HG03378 (cell line): ENCODE data around the gene C1R.

Experiments
- ATAC-seq: cut with Tn5 transposase; IDR thresholded peaks from one replicate; pipeline ENCODE4 v1.9.1; 2021; ENCODE audit warnings: mild to moderate bottlenecking, moderate library complexity; ENCODE audit not compliant: unreplicated experiment

Gene C1R

DNA sequence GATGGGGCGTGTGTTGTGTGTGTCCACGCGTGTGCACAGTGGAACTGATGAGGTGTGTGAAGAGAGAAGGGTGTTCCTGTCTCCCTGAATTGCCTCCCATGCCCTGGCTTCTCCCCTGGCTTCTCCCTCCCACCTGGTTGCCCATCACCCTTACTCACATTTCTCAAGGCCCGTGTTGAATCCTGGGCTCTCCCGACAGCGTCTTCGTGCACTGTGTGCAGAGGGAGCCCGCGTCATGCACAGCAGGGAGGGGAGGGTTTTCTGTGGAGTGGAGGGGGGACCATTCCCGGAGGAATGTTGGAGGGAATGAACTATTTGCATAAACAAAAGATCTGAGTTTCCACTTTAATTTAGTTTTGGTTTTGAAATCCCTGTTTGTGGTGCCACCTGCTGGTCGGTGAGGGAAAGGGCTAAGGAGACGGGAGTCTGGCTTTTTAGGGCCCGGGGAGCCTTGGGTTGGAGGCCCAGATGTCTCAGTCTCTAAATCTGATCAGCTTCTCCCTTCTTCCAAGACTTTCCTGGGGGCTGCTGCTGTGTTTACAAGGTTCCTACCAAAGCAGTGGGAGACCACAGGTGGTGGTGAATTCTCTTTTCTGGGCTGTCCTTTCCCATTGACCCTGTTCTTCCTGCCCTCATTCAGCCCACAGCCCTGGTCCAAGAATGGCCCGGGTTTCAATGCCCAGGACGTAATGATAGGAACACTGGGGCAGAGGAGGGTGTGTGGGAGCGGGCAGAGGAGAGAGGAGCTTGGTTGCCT lies at the start of gene C1R:
C1R (minus strand) TSS at position 217 of the 757 bp plus-strand sequence; CDS start at position 160, 57 bp downstream.
- ATAC-seq = no peak

DNA sequence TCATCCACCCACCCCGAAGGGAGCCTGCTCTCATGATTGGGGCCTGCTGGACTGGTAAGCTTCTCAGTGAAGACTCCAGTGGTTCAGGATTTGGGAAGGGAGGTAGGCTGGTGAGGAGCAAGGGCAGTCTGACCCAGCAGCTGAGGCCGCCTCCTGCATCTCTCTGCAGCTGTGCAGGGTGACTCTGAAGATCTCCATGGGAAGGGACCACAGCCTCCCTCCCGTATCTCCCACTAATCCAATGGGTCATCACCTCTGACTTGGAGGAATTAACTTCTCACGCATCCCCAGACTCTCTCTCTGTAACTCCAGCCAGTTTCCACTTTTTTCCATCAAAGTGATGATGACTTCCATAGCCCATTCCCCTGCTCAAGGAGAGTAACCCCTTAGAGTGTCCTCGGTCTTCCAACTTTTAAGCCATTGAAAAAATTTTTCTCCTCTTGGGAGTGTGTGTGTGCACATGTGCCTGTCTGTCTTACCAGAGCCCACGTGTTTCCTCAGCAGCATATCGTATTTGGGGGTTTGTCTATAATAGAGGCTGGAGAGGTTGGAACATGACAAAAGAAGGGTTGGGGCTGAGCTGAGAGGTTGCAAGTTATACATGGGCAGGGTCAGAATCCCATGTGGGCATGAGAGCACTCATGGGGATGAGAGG lies 49.2 kb upstream of the C1R start:
- no peak for ATAC-seq

GRCh38 chr12:7139200-7139599 lies 47.0 kb upstream of the C1R start:
- no peak for ATAC-seq

DNA sequence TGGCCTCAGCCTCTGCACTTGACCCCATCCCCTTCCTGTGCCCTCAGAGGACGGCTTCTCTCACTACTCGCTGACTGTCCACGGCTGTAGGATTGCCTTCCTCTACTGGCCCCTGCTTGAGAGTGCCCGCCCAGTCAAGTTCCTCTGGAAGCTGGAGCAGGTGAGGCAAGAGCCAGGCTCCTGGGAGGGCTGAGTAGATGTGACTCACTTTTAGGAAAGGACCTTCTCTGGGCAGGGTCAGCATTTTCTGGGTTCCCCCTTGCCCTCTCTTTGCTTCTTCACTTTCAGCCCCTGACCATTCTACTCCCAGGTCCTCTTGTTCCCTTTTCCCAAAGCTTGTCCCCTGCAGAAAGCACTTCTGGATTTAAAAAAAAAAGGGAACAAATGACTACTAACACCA lies 45.7 kb upstream of the C1R start:
- ATAC-seq = no peak

DNA sequence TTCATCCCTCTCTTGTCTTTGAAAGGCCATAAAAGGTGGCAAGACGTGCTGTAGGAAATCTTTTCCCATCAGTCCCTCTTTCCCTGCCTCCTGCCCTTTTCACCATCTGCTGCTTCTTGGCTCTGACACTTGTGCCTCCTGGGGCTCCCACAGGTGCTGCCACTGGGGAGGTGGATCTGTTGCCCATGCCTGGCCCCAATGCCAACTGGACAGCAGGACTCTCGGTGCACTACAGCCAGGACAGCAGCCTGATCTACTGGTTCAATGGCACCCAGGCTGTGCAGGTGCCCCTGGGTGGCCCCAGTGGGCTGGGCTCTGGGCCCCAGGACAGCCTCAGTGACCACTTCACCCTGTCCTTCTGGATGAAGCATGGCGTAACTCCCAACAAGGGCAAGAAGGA lies 44.4 kb upstream of the C1R start:
- no peak for ATAC-seq

GRCh38 chr12:7136071-7136470 lies 43.8 kb upstream of the C1R start:
- no peak for ATAC-seq

DNA sequence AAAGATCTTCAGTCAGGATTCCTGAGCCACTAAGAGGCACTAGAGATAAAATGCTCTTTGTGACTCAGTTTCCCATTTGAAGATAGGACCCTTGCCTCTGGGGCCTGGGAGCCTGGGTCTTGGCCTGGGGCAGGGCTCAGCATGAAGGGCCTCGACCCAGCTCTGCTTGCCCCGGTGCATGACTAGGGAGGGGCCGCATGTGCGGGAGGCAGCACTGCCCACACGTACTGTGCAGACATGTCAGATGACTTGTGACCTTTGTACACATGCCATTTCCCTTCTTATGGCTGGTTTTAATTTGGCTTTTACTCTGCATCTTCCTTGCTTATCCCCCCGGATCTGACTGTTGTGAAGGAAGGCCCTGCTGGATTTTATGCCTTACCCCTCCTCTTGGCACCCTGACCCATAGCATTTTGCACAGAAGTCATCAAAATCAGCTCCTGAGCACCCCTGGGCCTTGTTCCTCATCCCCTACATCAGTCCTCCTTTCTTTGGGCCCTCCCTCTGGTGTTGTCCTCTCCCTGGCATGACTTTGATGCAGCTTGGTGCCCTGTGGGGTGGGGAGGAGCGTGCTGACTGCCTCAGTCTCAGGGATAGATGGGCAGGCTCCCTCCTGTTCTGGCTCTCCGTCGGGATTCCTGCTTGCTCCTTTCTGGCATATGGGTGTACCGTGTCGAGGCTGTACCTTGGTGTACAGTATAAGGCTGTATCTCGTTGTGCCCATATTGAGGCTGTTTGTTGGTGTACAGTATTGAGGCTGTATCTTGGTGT lies 42.3 kb upstream of the C1R start:
- no peak for ATAC-seq

- ATAC-seq = no peak
These were observed 39.2 kb upstream of the C1R start for GRCh38 chr12:7131502-7131866.

GRCh38 chr12:7130701-7131501 lies 38.7 kb upstream of the C1R start:
- ATAC-seq = no peak

- ATAC-seq = no peak
These were observed 37.8 kb upstream of the C1R start, which contains the start of gene CLSTN3 for GRCh38 chr12:7129872-7130691. CLSTN3 (plus strand) TSS chr12:7130371; CDS start chr12:7130649, 278 bp downstream.

DNA sequence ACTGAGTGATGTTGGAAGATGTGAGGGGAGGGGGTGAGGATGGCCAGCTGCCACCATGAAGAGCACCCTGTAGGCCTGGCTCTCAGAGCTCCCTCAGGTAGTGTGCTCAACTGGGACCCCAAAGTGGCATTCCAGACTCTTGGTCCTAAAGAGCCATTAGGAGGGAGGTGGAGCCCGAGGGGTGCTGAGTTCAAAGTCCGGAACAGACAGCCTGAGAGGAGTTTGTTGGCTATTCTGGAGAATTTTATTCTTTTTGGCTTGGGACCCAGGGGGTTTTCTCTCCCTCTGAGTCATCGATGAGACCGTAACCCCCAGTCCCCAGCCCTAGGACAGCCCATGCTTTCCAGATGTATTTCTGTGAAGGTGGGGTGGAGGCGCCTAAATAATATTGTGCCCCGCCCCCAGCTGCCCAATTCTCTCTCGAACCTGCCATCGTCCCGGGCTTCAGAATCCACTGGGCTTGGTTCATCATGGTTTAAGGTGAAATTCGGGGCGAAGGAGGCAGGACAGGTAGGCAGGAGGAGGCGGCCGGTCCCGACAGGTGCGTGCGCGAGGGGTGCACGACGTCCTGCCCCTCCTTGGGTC lies 37.1 kb upstream of the C1R start:
- ATAC-seq = no peak

GRCh38 chr12:7128681-7129286 lies 36.5 kb upstream of the C1R start, which contains the start of gene RBP5:
RBP5 (minus strand) TSS chr12:7128889; CDS start chr12:7128775, 114 bp downstream.
- no peak for ATAC-seq

- no peak for ATAC-seq
These were observed 35.8 kb upstream of the C1R start for GRCh38 chr12:7127916-7128626.

DNA sequence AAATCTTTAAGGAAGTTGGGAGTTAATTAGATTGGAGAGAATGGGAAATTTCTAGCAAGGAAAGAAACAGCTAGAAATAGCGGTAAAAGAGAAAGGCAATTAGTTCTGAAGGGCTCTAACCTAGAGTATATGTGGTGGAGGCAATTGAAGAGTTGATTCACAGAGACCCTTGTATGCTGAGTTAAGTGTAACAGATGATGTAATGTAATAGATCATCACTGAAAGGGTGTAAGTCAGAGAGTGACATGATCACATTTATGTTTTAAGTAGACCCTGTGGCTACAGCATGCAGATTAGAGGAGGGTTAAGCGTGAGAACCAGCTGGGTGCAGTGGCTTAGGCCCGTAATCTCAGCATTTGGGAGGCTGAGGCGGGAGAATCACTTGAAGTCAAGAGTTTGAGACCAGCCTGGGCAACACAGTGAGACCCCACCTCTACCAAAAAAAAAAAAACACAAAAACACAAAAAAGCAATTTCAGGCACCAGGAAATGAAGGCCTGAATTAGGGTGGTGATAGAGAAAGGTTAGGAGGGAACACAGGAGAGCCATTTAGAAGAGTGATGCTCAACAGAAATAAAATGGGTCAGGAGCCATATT lies 33.5 kb upstream of the C1R start:
- no peak for ATAC-seq

DNA sequence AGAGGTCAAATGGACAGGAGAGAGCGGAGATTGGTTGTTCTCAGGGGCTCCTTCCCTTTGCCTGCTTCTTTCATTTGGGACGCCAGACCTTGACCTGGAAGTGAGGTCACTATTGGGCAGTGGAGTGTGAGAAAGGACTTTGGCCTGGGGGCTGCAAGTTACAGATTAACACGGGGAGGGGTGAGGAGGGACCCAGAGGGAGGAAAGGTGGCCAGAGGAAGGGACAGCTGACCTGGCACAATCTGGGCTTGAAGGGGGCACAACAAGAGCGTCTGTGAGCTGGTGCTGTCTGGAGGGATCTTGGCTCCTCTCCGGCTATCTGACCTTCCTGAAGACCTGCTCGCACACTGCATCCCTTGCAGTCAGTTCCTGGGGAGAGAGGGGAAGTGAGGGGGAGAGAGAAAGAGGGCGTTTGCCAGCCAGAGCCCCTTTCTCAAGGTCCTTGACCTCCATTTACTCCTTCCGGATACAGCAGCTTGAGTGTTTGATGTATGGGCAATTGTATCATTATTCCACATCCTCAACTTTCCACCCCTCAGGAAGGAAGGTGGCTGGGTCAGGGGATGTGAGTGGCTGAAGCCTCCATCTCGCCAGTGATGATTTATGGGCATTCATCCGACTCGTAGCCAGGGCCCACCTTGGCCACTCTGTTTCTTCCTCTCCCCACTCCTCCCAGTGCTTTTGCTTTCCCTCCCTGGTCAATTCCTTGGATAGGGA lies 31.7 kb upstream of the C1R start:
- no peak for ATAC-seq

DNA sequence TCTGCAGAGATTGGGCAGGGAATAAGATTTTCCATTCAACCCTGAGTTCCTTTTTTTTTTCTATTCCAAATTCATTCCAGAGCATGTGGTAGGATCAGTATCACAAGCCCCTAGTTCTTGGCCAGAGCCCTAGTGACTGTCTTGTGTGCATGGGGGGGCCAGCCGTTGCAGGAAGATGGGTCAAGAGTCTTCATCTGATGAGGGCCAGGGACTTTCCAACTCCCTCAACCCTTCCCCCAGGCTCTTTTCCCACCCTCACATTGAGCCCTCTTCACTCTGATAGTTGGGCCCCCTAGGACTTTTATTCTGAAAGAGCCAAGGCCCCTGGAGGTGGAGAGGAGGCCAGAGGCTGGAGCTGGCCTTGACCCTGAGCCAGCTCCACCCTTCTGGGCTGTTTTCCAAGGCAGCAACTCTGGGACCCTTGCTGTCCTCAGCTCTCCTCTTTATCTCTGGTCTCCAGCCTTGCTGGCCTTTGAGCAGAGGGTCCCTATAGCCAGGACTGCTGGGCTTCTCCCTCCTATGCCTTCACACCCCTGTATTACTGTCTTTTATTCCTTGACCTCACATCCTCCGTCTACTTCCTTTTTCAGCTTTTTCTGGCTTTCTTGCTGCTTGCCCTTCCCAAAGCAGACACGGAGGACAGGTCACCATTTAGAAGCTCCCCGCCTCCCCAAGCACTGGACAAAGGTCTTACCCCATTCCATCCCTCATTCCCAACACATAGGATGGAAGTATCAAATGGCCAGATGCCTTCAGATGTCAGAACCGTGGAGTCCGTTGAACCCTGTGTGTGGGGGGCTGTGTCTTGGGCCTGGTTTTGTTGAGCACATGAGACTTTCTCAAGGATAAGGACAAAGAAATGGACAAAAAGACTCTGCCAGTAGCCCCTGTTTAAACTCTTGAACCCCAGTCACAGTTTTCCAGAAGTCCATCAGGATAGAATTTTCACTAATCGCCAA lies 30.8 kb upstream of the C1R start:
- no peak for ATAC-seq
